Left lung (tissue), 10 donors: Measurements from ENCODE around the gene TMEM252. TPM values are rescaled to one million over a fixed set of nuclear protein-coding genes. Genes with fewer than 3 reads are reported as not detected.

Source experiments
- ATAC-seq: fragments of 200-7000 bp; cut with Tn5 transposase; one replicate; pipeline ENCODE4 v1.9.1; 2020; ENCODE audit warnings: moderate library complexity
- DNase-seq, 4 donors: peaks; one replicate each; pipeline ENCODE4 v3.0.0-alpha.2; 2013 to 2020
- H3K27ac ChIP-seq, 2 donors: fragments of 200-600 bp; sonication (generic) in 1 of 2; one replicate each; pipeline versions ENCODE4 v1.5.0 to v1.8.0; 2020 to 2021
- H3K27me3 ChIP-seq, 2 donors: fragments of 200-600 bp; sonication (generic) in 1 of 2; one replicate each; pipeline versions ENCODE4 v1.5.0 to v1.8.0; 2020 to 2021
- H3K36me3 ChIP-seq, 2 donors: fragments of 200-600 bp; sonication (generic) in 1 of 2; one replicate each; pipeline versions ENCODE4 v1.5.0 to v1.8.0; 2020 to 2021
- H3K4me1 ChIP-seq, 2 donors: fragments of 200-600 bp; one replicate each; pipeline ENCODE4 v1.8.0; 2021
- H3K4me3 ChIP-seq, 2 donors: fragments of 200-600 bp; sonication (generic) in 1 of 2; one replicate each; pipeline versions ENCODE4 v1.5.0 to v1.8.0; 2020 to 2021; ENCODE audit warnings: mild to moderate bottlenecking in 1 of 2
- H3K9me3 ChIP-seq, 2 donors: fragments of 200-600 bp; sonication (generic) in 1 of 2; one replicate each; pipeline versions ENCODE4 v1.5.0 to v1.8.0; 2020 to 2021
- CTCF ChIP-seq, 2 donors: fragments of 200-600 bp; sonication (generic) in 1 of 2; IDR thresholded peaks; one replicate each; pipeline versions ENCODE4 v1.5.0 to v1.8.0; 2021; ENCODE audit warnings: antibody characterized with exemption in 2 of 2
- intact Hi-C, 2 donors: fragments of 100-400 bp; cut with DNase I; formaldehyde crosslinking; loops; one replicate each; pipeline versions ENCODE4 v1.11.2 to v1.14.2; 2022
- polyA plus RNA-seq, 6 donors: library from polyadenylated mRNA; unstranded; fragments of 120-200 nt; gene quantifications; one replicate each; pipeline ENCODE4 v1.2.1, GENCODE V29; 2013; ENCODE audit not compliant: insufficient read length in 6 of 6
- total RNA-seq, 2 donors: library from RNA; stranded (reverse); fragmentation: NEBNext Ultra II Directional; extraction: Animal tissue kit (Norgen Biotek cat#: 25700); gene quantifications; one replicate each; pipeline ENCODE4 v1.2.1, GENCODE V29; 2021
- donor health status: DM: no; HTN: yes; CAD: no.
- donor health status: DM: no; HTN: no; CAD: no.

The TMEM252 gene
- total and polyA plus RNA-seq, 8 donors, result 2.2 to 2.7 (median 2.4) TPM; not detected in 2

- Histone ChIP-seq H3K9me3 (no peaks in the 10 kb centered on the region), H3K4me3 (no peak overlapping the region), H3K27ac (peak overlapping the region in 1 of 2 donors; percentile 86), H3K4me1 (peaks cover 0 to 52% of the 10 kb centered on the region in 2 donors), H3K27me3 (no peaks in the 10 kb centered on the region), H3K36me3 (no peaks in the 10 kb centered on the region)
- ATAC-seq, result peak; percentile 76
- DNase-seq, result peak; percentile 26 to 81 (median 62)
- TF ChIP-seq CTCF (IDR thresholded peaks at IDR 0.05), result peak; percentile 12 to 62
- intact Hi-C loops, result no loop called here
Observed at GRCh38 chr9:68560071-68560844, 19.6 kb upstream of the TMEM252 start.

- H3K27me3 ChIP-seq, result no peaks in the 10 kb centered on the region
- no peak for DNase-seq
- no peak overlapping the region for H3K27ac ChIP-seq
- ATAC-seq, result no peak
- no peaks in the 10 kb centered on the region for H3K36me3 ChIP-seq
- no peaks in the 10 kb centered on the region for H3K9me3 ChIP-seq
- no peak for TF ChIP-seq CTCF (IDR thresholded peaks at IDR 0.05)
- H3K4me1 ChIP-seq, result peaks cover 0 to 35% of the 10 kb centered on the region in 2 donors
- H3K4me3 ChIP-seq, result no peak overlapping the region
- intact Hi-C loops, result no loop called here
Observed at GRCh38 chr9:68558545-68558944, 17.9 kb upstream of the TMEM252 start.

GRCh38 chr9:68555437-68556150 lies 14.9 kb upstream of the TMEM252 start:
- Histone ChIP-seq H3K27me3 (no peaks in the 10 kb centered on the region), H3K4me1 (peaks cover 0 to 25% of the 10 kb centered on the region in 2 donors), H3K27ac (no peak overlapping the region), H3K9me3 (no peaks in the 10 kb centered on the region), H3K4me3 (no peak overlapping the region), H3K36me3 (no peaks in the 10 kb centered on the region)
- TF ChIP-seq CTCF (IDR thresholded peaks at IDR 0.05), result no peak
- intact Hi-C loops, result no loop called here
- DNase-seq (no peak), ATAC-seq (no peak)

- Histone ChIP-seq H3K4me3 (no peak overlapping the region), H3K9me3 (no peaks in the 10 kb centered on the region), H3K36me3 (no peaks in the 10 kb centered on the region), H3K27ac (no peak overlapping the region), H3K4me1 (peaks cover 0 to 21% of the 10 kb centered on the region in 2 donors), H3K27me3 (no peaks in the 10 kb centered on the region)
- TF ChIP-seq CTCF (IDR thresholded peaks at IDR 0.05), result no peak
- DNase-seq (no peak), ATAC-seq (peak; percentile 56)
- intact Hi-C loops, result no loop called here
Observed at GRCh38 chr9:68552700-68553476, 12.2 kb upstream of the TMEM252 start.
